GM21447 (cell line): ENCODE results near the gene ZC3H7A.

Experiments
- ATAC-seq: cut with Tn5 transposase; IDR thresholded peaks from one replicate; pipeline ENCODE4 v1.9.1; 2021; ENCODE audit not compliant: unreplicated experiment

Gene ZC3H7A

GRCh38 chr16:11738742-11739544, 58.1 kb downstream of the ZC3H7A start:
- ATAC-seq, result no peak

- ATAC-seq, result no peak
Observed at GRCh38 chr16:11737713-11738112, 59.3 kb downstream of the ZC3H7A start.

DNA sequence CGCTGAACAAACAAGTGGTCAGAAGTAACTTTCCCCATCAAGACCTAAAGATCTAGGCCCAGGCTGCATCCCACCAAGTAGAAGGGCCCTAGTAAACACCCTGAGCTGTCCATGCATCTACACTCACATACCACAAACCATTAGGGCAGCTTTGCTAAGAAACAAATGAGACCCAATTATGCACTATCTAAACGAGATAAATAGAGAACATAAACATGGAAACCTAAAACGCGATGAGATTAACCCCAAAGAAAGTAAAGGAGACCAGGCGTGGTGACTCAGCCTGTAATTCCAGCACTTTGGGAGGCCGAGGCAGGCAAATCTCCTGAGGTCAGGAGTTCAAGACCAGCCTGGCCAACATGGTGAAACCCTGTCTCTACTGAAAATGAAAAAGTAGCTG, 60.2 kb downstream of the ZC3H7A start:
- no peak for ATAC-seq

- ATAC-seq, result no peak
Observed at GRCh38 chr16:11735787-11736186, 61.3 kb downstream of the ZC3H7A start.

GRCh38 chr16:11734653-11735043, 62.4 kb downstream of the ZC3H7A start:
- no peak for ATAC-seq

DNA sequence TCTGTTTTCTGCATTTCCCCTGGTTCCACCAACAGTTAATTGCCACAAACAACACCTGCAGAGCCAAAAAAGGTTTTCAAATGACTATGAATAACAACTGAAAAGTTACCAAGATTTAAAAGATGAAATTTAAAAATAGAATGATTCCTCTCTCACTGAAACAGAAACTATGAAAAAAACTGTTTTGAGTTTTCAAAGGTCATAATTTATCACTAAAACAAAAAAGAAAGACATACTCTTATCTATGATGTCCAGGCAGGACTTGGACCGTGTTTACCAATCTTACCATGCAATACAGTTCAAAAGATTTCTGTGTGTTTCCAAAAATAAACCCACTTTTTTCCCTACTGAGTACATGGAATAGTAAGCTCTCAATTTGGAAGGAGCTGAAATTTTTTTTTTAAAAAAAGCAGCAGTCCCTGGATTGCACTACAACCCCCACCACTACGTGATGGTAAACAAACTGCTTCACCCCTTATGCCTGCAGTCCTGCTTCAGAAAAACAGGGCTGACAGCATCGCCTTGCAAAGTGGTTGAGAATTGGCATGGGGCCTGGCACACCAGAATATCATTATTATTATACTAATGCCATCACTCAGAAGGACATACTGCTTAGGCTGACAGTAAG, 62.9 kb downstream of the ZC3H7A start:
- no peak for ATAC-seq

GRCh38 chr16:11731222-11731621, 65.8 kb downstream of the ZC3H7A start:
- no peak for ATAC-seq

- ATAC-seq, result no peak
Observed at GRCh38 chr16:11729787-11730186, 67.3 kb downstream of the ZC3H7A start.

- no peak for ATAC-seq
Observed at GRCh38 chr16:11727796-11728543, 69.1 kb downstream of the ZC3H7A start.

DNA sequence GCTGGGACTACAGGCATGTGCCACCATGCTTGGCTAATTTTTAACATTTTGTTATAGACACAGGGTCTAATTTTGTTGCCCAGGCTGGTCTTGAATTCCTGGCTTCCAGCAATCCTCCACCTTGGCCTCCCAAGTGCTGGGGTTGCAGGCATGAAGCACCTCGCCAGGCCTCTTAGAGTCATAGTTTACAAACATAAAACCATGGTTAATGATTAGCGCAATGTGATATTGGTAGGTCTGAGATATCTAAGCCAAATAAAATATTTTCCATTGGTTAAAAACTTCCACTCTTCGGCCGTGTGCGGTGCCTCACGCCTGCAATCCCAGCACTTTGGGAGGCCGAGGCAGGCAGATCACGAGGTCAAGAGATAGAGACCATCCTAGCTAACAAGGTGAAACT, 71.0 kb downstream of the ZC3H7A start:
- ATAC-seq, result no peak

DNA sequence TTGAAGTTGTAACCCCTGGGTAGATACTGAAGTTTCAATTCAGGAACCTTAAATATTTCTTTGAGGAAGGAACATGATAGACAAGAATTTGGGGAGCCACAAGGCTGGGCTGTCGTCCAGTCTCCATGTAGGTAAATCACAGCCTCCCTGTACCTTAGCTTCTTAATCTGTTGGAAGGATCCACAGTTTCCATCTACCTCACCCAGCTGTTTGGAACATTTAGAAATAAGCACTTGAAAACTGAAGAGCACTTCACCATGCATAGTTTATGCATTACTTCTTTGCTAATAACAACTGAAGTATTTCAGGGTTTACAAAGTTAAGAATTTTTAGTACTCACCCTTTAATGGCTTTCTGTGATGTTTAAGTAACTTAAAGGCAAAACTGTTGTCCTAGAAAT, 71.6 kb downstream of the ZC3H7A start:
- no peak for ATAC-seq

- ATAC-seq, result no peak
Observed at GRCh38 chr16:11722468-11722808, 74.6 kb downstream of the ZC3H7A start.

- ATAC-seq, result no peak
Observed at GRCh38 chr16:11721781-11722467, 75.1 kb downstream of the ZC3H7A start.

DNA sequence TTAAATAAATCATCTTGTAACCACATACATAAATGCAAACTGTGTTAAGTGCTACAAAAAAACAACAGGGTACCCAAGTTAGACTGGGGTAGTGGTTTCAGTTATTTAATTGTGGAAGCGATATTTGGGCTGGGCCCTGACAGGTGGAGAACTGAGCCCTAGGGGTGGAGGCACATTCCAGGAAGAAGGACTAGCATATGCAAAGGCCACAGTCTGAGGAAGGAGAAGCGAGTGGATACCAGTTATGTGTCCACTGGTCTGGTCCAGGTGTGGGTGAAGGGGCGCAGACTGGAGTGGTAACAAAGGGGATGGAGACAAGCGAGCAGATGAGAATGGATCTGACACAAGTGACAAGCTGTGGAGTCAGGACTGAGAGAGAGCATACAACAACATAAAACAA, 77.3 kb downstream of the ZC3H7A start:
- no peak for ATAC-seq

GRCh38 chr16:11719171-11719570, 77.9 kb downstream of the ZC3H7A start:
- no peak for ATAC-seq

- ATAC-seq, result no peak
Observed at GRCh38 chr16:11717811-11718210, 79.2 kb downstream of the ZC3H7A start.

- no peak for ATAC-seq
Observed at GRCh38 chr16:11716336-11716735, 80.7 kb downstream of the ZC3H7A start.

GRCh38 chr16:11715246-11715947, 81.7 kb downstream of the ZC3H7A start:
- ATAC-seq, result no peak

GRCh38 chr16:11712122-11712521, 84.9 kb downstream of the ZC3H7A start:
- ATAC-seq, result no peak

- no peak for ATAC-seq
Observed at GRCh38 chr16:11711662-11712061, 85.4 kb downstream of the ZC3H7A start.

- ATAC-seq, result no peak
Observed at GRCh38 chr16:11708421-11708820, 88.6 kb downstream of the ZC3H7A start.
